ENCODE data around the gene CMTR1.
"Not testable (repeated sequence)": the region's sequence is repeated elsewhere in the genome, so short reads cannot be mapped to it uniquely, and the experiment has no call there.

Gene CMTR1

GRCh38 chr6:37491830-37492208, 58.8 kb downstream of the CMTR1 start:
- no peak for DNase-seq (ENCODE audit: low read depth in 2 of 2)

GRCh38 chr6:37492236-37492972, 59.4 kb downstream of the CMTR1 start:
- DNase-seq (ENCODE audit: low read depth in 2 of 2), result no peak

- no peak for DNase-seq (ENCODE audit: low read depth in 2 of 2)
Measured at GRCh38 chr6:37492991-37493660, 60.1 kb downstream of the CMTR1 start.

GRCh38 chr6:37493661-37493995, 60.6 kb downstream of the CMTR1 start:
- no peak for DNase-seq (ENCODE audit: low read depth in 2 of 2)

GRCh38 chr6:37495244-37495934, 62.4 kb downstream of the CMTR1 start:
- no peak for DNase-seq (ENCODE audit: low read depth in 2 of 2)

- DNase-seq (ENCODE audit: low read depth in 2 of 2), result no peak
Measured at GRCh38 chr6:37496951-37497885, 64.2 kb downstream of the CMTR1 start.

GRCh38 chr6:37499433-37500293, 66.6 kb downstream of the CMTR1 start, which contains the start of gene CCDC167:
TSS of gene CCDC167 (minus strand) at chr6:37499893. CDS start at chr6:37499863, 30 bp downstream.
- peak; percentile 96 for DNase-seq (ENCODE audit: low read depth in 2 of 2)

GRCh38 chr6:37500294-37500608, 67.2 kb downstream of the CMTR1 start:
- DNase-seq (ENCODE audit: low read depth in 2 of 2), result no peak

- not testable (repeated sequence) for DNase-seq (ENCODE audit: low read depth in 2 of 2)
Measured at GRCh38 chr6:37500904-37501303, 67.9 kb downstream of the CMTR1 start.

GRCh38 chr6:37501632-37502491, 68.8 kb downstream of the CMTR1 start:
- DNase-seq (ENCODE audit: low read depth in 2 of 2), result no peak

- DNase-seq (ENCODE audit: low read depth in 2 of 2), result no peak
Measured at GRCh38 chr6:37502703-37503291, 69.8 kb downstream of the CMTR1 start.

GRCh38 chr6:37503309-37503965, 70.4 kb downstream of the CMTR1 start:
- no peak for DNase-seq (ENCODE audit: low read depth in 2 of 2)

GRCh38 chr6:37504024-37504423, 71.0 kb downstream of the CMTR1 start:
- DNase-seq (ENCODE audit: low read depth in 2 of 2), result no peak

- DNase-seq (ENCODE audit: low read depth in 2 of 2), result no peak
Measured at GRCh38 chr6:37506479-37506878, 73.5 kb downstream of the CMTR1 start.

- DNase-seq (ENCODE audit: low read depth in 2 of 2), result no peak
Measured at GRCh38 chr6:37507077-37507476, 74.1 kb downstream of the CMTR1 start.

GRCh38 chr6:37507690-37508421, 74.8 kb downstream of the CMTR1 start:
- no peak for DNase-seq (ENCODE audit: low read depth in 2 of 2)

- DNase-seq (ENCODE audit: low read depth in 2 of 2), result no peak
Measured at GRCh38 chr6:37511201-37511600, 78.2 kb downstream of the CMTR1 start.

- DNase-seq (ENCODE audit: low read depth in 2 of 2), result no peak
Measured at GRCh38 chr6:37511910-37512399, 78.9 kb downstream of the CMTR1 start.

All from activated CD4-positive, alpha-beta T cell treated with anti-CD3 and anti-CD28 coated beads for 24 hours (primary cell).